Omental fat pad (tissue), 4 donors: ENCODE results near the gene SYTL2. TPM values are rescaled to one million over a fixed set of nuclear protein-coding genes. Genes with fewer than 3 reads are reported as not detected.

Source experiments
- ATAC-seq: fragments of 150-250 bp; one replicate; pipeline ENCODE4 v1.9.1; 2016; ENCODE audit warnings: mild to moderate bottlenecking, moderate library complexity; ENCODE audit not compliant: low FRiP score
- DNase-seq: peaks from one replicate; pipeline ENCODE4 v3.0.0-alpha.2; 2019; ENCODE audit warnings: low spot score
- total RNA-seq, 4 donors: library from RNA; depleted of rRNA; stranded (reverse); fragments of >200 nt; gene quantifications; one replicate each; pipeline ENCODE4 v1.1.0, GENCODE V29; 2016
- TF ChIP-seq, protein P1 (sequence below), 3 donors: fragments of 450-650 bp; IDR thresholded peaks; one replicate each; pipeline ENCODE4 v1.5.1; 2016 to 2017; ENCODE audit warnings: antibody characterized with exemption in 3 of 3, mild to moderate bottlenecking in 3 of 3, moderate library complexity in 2 of 3

Gene SYTL2
- total RNA-seq, 4 donors from 2014 or later, result 14.3 to 33.9 (median 17.8) TPM

DNA sequence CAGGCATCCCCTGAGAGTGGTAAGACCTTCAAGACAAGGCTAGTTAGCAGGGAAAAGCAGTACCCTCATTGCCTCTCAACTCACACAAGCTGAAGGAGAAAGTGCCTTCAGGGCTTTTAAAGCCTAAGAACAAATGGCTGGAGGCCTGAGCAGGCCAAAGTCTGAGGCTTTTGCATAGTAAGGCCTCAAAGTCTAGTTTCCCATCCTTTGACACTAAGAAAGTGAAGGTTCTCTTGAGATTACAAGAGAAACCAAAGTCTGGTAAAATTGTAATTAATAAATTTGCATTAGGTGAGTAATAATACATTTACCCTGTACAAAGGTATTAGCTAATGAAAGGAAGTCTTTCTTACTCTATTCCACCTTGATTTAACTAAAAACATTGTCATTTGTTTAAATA lies 78.0 kb downstream of the SYTL2 start:
- no peak for ATAC-seq
- no peak for DNase-seq
- TF ChIP-seq, protein P1, sequence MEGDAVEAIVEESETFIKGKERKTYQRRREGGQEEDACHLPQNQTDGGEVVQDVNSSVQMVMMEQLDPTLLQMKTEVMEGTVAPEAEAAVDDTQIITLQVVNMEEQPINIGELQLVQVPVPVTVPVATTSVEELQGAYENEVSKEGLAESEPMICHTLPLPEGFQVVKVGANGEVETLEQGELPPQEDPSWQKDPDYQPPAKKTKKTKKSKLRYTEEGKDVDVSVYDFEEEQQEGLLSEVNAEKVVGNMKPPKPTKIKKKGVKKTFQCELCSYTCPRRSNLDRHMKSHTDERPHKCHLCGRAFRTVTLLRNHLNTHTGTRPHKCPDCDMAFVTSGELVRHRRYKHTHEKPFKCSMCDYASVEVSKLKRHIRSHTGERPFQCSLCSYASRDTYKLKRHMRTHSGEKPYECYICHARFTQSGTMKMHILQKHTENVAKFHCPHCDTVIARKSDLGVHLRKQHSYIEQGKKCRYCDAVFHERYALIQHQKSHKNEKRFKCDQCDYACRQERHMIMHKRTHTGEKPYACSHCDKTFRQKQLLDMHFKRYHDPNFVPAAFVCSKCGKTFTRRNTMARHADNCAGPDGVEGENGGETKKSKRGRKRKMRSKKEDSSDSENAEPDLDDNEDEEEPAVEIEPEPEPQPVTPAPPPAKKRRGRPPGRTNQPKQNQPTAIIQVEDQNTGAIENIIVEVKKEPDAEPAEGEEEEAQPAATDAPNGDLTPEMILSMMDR (IDR thresholded peaks at IDR 0.05), result no peak

DNA sequence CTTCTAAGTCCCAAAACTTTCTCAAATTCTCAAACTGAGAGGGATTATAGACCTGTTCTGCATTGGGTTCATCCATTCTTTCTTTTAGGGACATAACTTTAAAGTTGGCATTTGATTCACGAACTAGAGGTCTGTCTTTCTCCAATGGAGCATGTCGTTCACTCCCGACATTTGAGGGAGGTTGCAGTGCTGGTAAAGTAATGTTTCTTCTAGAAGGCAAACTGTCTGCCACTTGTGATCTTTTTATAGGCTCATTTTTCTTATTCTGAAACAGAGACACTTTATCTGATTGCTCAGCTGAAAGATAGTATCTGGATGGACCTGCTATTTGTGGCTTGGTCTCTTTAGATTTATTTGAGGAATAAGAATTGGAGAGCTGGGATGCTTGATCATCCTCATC lies 84.6 kb downstream of the SYTL2 start:
- DNase-seq (no peak), ATAC-seq (no peak)
- TF ChIP-seq, protein P1 (IDR thresholded peaks at IDR 0.05), result no peak

DNA sequence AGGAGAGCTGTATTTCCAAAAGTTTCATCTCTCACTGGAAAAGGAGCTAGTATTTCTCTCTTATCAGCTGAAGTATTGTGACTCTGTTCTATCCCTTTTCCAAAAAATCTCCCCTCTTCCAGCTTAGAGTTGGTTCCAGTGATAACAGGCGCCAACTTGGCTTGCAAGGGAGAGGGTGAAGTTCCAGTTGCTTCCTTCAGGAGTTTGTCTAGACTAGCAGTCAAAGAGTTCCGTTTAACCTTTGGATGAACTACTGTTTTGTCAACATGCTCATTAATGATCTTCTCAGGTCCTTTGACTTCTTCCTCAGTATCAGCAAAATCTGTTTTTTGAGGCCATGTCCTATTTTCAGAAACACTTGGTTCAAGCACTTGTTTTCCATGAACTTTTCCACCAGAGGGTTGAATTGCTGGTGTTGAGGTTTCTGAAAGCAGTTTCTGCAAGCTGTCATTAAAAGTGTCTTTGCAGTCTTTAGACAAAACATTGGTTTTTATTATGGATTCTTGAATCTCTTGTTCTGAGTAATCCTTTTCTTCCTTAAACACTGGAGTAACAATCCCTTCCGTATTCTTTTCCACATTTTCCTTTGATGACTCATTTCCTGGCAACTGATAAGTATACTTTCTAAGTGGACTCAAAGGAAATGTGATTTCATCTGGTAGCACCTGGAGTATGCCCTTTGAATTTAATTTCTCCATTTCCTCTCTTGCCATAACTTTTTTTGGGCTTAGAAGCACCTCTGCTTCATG lies 85.3 kb downstream of the SYTL2 start:
- ATAC-seq, result no peak

DNA sequence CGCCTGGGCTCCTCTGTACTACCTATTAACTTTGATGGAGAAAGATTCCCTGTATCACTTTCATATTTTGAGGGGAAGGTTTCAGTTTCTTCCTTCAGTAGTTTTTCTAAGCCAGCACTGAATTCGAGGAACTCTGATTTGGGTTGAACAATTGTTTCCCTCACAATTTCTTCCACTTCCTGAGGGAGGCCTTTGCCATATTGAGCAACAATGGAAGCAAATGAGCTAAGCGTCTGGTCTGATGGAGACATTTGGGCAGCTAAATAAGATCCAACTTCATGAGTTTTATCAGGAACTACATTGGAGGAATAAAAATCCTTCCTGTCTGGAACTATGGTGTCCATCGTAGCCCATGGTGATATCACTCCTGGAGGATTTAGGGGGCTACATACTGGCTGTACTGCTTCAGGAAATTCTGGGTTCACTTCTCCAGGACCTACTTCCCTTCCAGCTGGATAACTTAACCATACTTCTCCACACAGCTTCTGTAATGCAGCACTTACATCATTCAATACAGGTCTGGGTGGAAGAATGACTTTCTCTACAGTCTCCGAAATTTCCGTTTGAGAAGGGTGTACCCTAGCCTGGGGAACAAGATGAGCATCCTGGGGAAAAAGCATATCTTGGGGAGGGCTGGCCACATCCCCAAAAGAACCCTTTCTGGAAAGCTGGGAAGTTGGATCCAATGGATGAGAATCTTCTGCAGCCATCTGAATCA lies 86.0 kb downstream of the SYTL2 start:
- TF ChIP-seq, protein P1 (IDR thresholded peaks at IDR 0.05), result no peak
- no peak for DNase-seq
- ATAC-seq, result no peak

More for the DNA sequence above, 85.3 kb downstream of the SYTL2 start:
- no peak for DNase-seq
- TF ChIP-seq, protein P1 (IDR thresholded peaks at IDR 0.05), result no peak

DNA sequence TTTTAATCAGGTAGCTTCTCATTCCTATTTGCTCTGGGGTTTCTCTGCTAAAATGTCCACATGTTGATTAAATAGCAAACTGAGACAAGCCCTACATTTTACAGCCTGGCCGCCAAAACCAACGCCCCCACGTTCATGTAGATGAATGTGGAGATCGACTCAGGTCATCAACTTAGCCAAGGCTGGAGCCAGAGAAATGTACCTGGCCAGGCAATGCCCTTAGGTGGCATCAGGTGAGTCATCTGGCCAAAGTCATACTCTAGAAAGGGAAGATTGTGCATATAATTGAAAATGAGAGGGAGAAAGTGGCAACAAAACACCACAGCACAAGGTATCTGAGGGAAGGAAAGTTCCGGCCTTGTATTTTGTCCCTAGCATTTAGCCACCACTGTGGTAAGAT lies 87.9 kb downstream of the SYTL2 start:
- ATAC-seq, result no peak
- TF ChIP-seq, protein P1 (IDR thresholded peaks at IDR 0.05), result no peak

DNA sequence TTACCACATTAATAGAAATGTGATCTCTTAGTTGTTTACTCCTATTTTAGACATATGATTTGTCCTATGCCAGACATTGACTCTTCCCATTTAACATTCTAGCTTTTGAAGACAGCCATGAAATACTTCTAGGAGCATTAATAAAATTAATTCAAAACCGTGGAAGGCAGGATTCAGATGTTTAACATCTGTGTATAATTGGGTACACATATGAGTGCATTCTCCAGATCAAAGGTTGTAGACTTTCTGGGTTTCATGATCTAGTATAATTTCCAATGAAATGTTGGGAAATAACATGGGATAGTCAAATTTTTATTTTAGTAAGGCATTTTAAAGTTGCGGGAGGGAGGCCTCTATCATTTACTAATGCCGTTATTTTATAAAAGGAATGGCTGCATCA lies 89.8 kb downstream of the SYTL2 start:
- ATAC-seq, result no peak

More for the DNA sequence above, 87.9 kb downstream of the SYTL2 start:
- DNase-seq, result no peak

More for the DNA sequence above, 89.8 kb downstream of the SYTL2 start:
- TF ChIP-seq, protein P1 (IDR thresholded peaks at IDR 0.05), result no peak
- DNase-seq, result no peak
